Neutrophil (primary cell): ENCODE data around the gene LCN15.
"Not testable (repeated sequence)": the region's sequence is repeated elsewhere in the genome, so short reads cannot be mapped to it uniquely, and the experiment has no call there.

ENCODE experiments used
- H3K27ac ChIP-seq: fragments of 200-600 bp; sonication (generic); 2 replicates; pipeline ENCODE4 v1.5.1; 2016; ENCODE audit warnings: mild to moderate bottlenecking, moderate library complexity
- H3K27me3 ChIP-seq: fragments of 200-600 bp; sonication (generic); 2 replicates; pipeline ENCODE4 v1.6.0; 2016; ENCODE audit warnings: mild to moderate bottlenecking
- H3K36me3 ChIP-seq: fragments of 200-600 bp; sonication (generic); 2 replicates; pipeline ENCODE4 v1.5.1; 2017
- H3K4me1 ChIP-seq, 2 experiments: fragments of 200-600 bp in 1 of 2; sonication (generic) in 1 of 2; 1 replicate in 1 of 2; 2 replicates in 1 of 2; pipeline versions ENCODE4 v1.5.1 to v1.6.1; 2013 to 2016; ENCODE audit warnings: low read depth in 1 of 2, low read length in 1 of 2, mild to moderate bottlenecking in 1 of 2, moderate library complexity in 1 of 2; ENCODE audit not compliant: control insufficient read depth in 1 of 2, insufficient read depth in 1 of 2
- H3K4me3 ChIP-seq, 2 experiments: fragments of 200-600 bp in 1 of 2; sonication (generic) in 1 of 2; 1 replicate in 1 of 2; 2 replicates in 1 of 2; pipeline ENCODE4 v1.5.1; 2013 to 2016; ENCODE audit warnings: low read depth in 1 of 2, low read length in 1 of 2, mild to moderate bottlenecking in 1 of 2, moderate library complexity in 1 of 2
- H3K9me3 ChIP-seq: fragments of 200-600 bp; sonication (generic); 2 replicates; pipeline ENCODE4 v1.5.1; 2016
- CTCF ChIP-seq: fragments of 200-600 bp; sonication (generic); IDR thresholded peaks from 2 replicates; pipeline ENCODE4 v1.5.1; 2016; ENCODE audit warnings: antibody characterized with exemption

Gene LCN15

GRCh38 chr9:136714096-136714892 lies 50.0 kb downstream of the LCN15 start:
- Histone ChIP-seq H3K4me3 (peak overlapping the region in 1 of 2 experiments; percentile 13), H3K36me3 (no peaks in the 10 kb centered on the region)

GRCh38 chr9:136713550-136713949 lies 50.8 kb downstream of the LCN15 start:
- H3K27ac ChIP-seq: no peak overlapping the region
- H3K9me3 ChIP-seq: no peaks in the 10 kb centered on the region
- H3K4me3 ChIP-seq: no peak overlapping the region
- TF ChIP-seq CTCF: no peak
- H3K36me3 ChIP-seq: no peaks in the 10 kb centered on the region
- H3K27me3 ChIP-seq: peaks cover 83% of the 10 kb centered on the region
- H3K4me1 ChIP-seq: peaks cover 30 to 33% of the 10 kb centered on the region in 2 experiments

More at GRCh38 chr9:136714096-136714892, 50.0 kb downstream of the LCN15 start:
- no peak for TF ChIP-seq CTCF
- Histone ChIP-seq H3K9me3 (no peaks in the 10 kb centered on the region), H3K27ac (no peak overlapping the region), H3K27me3 (peaks cover 90% of the 10 kb centered on the region), H3K4me1 (peaks cover 34 to 39% of the 10 kb centered on the region in 2 experiments)

- peak overlapping the region; percentile 17 to 43 for H3K4me3 ChIP-seq
- no peak overlapping the region for H3K27ac ChIP-seq
- TF ChIP-seq CTCF: no peak
- H3K9me3 ChIP-seq: no peaks in the 10 kb centered on the region
- no peaks in the 10 kb centered on the region for H3K36me3 ChIP-seq
- H3K4me1 ChIP-seq: peaks cover 30 to 33% of the 10 kb centered on the region in 2 experiments
- peaks cover 76% of the 10 kb centered on the region for H3K27me3 ChIP-seq
Measured at GRCh38 chr9:136712690-136713544, 51.4 kb downstream of the LCN15 start.

GRCh38 chr9:136711751-136712689 lies 52.3 kb downstream of the LCN15 start, which contains the start of gene DIPK1B:
Gene DIPK1B, plus strand, starts transcription at chr9:136712572. Its CDS starts 94 bp downstream, at chr9:136712666.
- H3K4me1 ChIP-seq: peaks cover 30 to 33% of the 10 kb centered on the region in 2 experiments
- no peaks in the 10 kb centered on the region for H3K9me3 ChIP-seq
- TF ChIP-seq CTCF: no peak
- no peaks in the 10 kb centered on the region for H3K36me3 ChIP-seq
- H3K4me3 ChIP-seq: peak within 1 kb of the TSS; percentile 35 to 43
- peaks cover 67% of the 10 kb centered on the region for H3K27me3 ChIP-seq
- no peak within 1 kb of the TSS for H3K27ac ChIP-seq

- H3K27me3 ChIP-seq: peaks cover 59% of the 10 kb centered on the region
- not testable (repeated sequence) for H3K36me3 ChIP-seq, H3K27ac ChIP-seq, H3K4me3 ChIP-seq, H3K9me3 ChIP-seq
- peaks cover 30 to 33% of the 10 kb centered on the region in 2 experiments for H3K4me1 ChIP-seq
Measured at GRCh38 chr9:136711219-136711648, 53.1 kb downstream of the LCN15 start.
